Gastroesophageal sphincter (tissue), 3 donors: ENCODE data around the gene SPDYE18.
"Not testable (repeated sequence)": the region's sequence is repeated elsewhere in the genome, so short reads cannot be mapped to it uniquely, and the experiment has no call there.

ENCODE experiments used
- CTCF ChIP-seq, 4 experiments: fragments of 200-600 bp in 2 of 4; fragments of 450-650 bp in 2 of 4; sonication (generic) in 1 of 4; IDR thresholded peaks; one replicate each; pipeline ENCODE4 v1.5.1; 2017 to 2019; ENCODE audit warnings: antibody characterized with exemption in 4 of 4, mild to moderate bottlenecking in 2 of 4, moderate library complexity in 2 of 4
- POLR2AphosphoS5 ChIP-seq: sonication (generic); formaldehyde crosslinking; IDR thresholded peaks from one replicate; pipeline ENCODE4 v1.6.1; 2017; ENCODE audit warnings: antibody characterized with exemption

DNA sequence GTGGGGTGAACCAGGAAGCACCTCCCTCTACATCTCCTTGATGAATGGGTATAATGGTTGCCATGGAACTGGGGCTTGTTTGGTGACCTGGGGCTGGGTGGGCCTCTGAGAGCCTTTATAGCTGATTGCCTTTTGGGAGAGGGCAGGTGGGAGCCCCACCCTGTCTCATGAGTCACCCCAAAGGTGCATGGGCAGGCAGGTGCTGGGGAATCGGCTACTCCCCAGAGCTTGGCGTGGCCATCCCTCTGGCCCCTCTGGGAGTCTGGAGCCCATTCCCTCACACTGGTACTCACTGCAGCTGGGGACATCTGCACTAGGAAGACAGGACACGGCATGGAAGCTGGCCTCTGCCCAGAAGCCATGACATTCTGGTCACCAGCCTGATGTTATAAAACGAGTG is at the start of gene SPDYE18:
- TF ChIP-seq POLR2AphosphoS5; CTCF (IDR thresholded peaks at IDR 0.05): not testable (repeated sequence)
